HG02588 (cell line): ENCODE measurements around the gene FXYD3.

ENCODE experiments used
- ATAC-seq: cut with Tn5 transposase; IDR thresholded peaks from one replicate; pipeline ENCODE4 v1.9.1; 2021; ENCODE audit warnings: mild to moderate bottlenecking, moderate library complexity; ENCODE audit not compliant: unreplicated experiment

Gene FXYD3

DNA sequence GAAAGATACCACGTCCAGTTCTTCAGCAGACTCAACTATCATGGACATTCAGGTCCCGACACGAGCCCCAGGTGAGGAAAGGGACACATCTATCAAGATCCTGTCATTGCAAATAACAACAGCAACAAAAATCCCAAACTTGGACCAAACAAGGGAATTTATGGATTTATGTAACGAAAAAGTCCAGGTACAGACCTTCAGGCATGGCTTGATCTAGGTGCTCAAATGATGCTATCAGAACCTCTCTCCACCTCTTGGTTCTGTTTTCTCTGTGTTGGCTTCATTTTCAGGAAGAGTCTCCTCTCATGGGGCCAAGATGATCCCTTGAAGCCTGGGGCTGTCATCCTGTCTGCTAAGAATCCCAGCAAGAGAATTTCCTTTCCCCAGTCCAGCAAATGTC, 41.8 kb downstream of the FXYD3 start:
- ATAC-seq: no peak

DNA sequence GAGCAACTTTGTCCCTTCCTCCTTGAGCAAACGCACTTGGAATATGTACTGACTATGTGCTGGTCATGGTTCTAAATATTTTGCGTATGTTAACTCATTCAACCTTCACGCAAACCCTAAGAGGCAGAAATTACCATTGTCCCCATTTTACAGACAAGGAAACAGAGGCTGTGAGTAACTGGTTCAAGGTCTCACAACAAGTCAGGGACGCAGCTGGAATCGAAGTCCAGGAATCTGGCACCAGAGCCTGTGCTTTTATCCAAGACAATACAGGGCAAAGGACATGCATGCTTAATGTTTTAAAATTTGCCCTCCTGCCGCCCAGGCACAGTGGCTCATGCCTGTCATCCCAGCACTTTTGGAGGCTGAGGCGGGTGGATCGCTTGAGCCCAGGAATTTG, 44.0 kb downstream of the FXYD3 start:
- ATAC-seq: no peak

DNA sequence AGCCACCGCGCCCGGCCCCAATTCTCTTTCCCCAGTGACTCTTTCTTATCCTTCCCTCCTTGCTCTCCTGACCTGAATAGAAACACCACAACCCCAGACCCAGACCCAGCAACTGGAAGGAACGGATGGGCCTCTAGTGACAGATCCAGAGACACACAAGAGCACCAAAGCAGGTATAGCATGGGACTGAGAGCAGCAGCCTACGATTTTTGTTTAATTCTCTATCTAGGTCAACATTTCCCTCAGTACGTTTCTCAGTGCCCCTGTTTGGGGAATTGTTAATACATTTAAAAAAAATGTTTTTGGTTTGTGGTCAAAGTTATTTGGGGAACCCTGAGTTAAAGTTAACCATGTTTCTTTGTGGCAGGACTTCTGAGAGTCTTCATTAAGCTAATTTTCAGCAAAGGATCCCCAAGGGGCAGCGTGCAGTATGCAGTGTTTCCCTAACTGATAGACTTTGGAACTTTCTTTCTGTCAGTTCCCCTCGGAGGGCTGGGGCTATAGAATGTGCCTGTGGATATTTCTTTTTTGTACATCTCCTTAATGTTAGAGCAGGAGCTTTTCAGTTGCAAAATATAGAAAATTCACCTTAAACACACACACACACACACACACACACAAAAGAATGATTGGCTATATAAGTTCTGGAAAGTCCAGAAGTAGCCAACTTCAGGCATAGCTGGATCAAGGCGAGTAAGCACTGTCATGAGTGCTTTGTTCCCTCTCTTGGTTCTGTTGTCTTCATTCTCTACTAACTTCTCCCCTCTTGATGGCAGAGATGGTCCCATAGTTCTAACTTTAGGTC, 45.2 kb downstream of the FXYD3 start:
- no peak for ATAC-seq

DNA sequence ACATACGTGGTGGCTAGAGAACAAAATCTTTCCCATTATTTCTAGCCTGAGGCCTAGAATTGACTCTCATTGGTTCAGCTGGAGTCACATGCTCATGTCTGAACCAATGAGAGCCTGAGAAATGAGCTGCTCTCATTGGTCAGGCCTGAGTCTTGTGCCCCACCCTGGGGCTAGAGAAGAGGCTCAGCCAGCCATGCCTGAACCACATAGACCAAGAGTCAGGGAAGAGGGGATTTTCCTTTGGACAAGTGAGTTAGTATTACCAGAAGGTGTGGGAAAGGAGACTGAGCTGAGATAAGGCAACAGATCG, 45.8 kb downstream of the FXYD3 start:
- no peak for ATAC-seq

DNA sequence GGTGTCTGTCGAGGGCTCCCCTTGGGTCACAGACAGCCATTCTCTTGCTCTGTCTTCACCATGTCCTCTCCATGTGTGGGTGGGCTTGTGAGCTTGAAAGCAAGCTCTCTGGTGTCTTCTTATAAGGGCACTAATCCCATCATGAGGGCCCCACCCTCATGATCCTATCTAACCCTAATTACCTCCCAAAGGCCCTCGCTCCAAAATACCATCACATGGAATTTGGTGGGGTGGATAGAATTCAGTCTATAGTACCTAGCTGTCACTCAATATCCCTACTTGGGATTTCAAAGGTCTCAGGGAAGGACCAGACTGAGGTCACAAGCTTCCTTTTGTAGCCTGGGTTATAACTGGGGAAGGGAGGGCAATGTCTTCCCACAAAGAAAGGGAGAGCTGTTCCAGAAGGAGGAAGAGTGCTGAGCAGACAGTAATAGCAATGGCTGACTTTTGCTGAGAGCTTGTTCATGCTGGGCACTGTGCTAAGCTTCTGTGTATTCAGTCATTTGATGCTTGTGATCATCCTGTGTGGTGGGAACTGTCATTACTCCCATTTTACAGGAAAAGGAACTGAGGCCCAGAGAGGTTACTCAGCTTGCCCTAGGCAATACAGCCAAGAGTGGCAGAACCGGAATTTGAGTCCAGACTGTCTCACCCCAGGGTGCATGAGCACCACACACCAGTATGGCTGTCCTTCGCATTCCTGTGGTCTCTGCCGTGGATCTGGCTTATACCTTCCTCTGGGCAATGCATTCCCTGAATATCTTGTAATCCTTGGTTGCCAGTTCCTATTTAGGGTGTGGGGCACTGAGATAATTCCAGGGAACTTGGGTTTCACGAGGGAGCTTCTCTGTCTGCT, 47.1 kb downstream of the FXYD3 start:
- ATAC-seq: no peak

DNA sequence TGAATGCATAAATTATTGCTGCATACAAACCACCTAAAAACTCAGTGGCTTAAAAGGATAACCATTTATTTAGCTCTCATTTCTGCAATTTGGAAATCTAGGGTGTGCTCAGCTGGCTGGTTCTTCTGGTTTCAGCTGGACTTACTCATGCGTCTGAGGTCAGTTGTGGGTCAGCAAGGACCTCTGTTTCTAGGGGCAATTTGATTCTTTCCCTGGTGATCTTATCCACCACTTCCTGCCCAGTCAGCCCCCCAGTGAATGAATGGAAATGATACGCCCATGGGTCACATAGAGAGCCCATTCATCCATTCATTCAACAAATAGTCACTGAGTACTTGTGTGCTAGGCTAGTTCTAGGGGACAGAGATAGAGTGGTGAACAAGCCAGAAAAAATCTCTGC, 48.8 kb downstream of the FXYD3 start:
- ATAC-seq: no peak

DNA sequence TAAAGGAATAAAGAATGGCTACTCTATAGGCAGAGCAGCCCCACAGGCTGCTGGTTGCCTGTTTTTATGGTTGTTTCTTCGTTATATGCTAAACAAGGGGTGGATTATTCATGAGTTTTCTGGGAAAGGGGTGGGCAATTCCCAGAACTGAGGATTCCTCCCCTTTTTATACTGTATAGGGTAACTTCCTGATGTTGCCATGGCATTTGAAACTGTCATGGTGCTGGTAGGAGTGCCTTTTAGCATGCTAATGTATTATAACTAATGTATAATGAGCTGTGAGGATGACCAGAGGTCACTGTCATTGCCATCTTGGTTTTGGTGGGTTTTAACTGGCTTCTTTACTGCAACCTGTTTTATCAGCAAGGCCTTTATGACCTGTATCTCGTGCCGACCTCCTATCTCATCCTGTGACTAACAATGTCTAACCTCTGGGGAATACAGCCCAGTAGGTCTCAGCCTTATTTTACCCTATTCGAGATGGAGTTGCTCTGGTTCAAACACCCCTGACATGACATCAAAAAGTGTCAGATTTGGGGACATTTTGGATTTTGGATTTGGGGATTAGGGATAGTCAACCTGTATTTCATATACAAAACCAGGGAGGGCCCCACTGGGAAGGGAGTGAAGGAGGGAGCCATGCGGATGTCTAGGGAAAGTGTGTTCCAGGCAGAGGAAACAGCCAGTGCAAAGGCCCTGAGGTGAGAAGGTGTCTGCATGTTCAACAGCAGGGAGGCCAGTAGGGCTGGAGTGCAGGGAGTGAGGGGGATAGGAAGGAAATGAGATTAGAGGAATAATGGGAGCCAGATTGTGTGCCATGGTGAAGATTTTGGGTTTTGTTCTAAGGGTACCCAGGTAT, 49.8 kb downstream of the FXYD3 start:
- ATAC-seq: no peak

DNA sequence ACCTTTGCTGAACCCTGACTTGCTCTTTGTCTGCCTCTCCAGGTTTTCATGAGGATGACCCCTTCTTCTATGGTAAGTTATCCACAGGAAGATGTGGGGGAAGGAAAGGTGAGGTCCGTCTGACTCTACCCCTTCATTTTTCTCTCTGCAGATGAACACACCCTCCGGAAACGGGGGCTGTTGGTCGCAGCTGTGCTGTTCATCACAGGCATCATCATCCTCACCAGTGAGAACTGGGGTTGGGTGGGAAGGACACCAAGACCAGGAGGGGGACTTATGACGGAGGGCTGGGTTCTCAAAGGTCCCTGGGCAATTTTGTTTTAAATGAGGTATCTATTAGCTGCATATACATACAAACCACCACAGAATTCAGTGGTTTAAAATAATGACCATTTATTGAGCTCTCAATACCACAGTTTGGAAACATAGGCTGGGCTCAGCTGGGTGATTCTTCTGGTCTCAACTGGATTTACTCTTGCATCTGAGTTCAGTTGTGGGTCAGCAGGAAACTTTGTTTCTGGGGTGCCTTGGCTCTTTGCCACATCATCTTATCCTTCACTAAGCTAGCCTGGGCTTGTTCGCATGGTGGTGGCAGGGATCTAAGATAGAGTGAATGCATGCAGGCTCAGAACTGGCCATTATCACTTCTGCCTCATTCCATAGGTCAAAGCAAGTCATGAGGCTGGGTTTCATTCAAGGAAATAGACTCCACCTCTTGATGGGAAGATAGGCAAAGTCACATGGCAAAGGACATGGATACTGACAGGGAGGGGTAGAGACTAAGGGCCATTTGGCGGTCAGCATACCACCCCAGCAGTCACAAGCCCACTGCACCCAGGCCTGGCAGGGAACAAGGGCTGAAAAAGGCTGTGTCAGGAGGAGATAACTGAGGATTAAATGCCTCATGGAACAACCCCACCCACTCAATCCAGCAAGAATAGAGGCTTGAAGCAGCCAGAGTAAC, 50.8 kb downstream of the FXYD3 start:
- no peak for ATAC-seq

DNA sequence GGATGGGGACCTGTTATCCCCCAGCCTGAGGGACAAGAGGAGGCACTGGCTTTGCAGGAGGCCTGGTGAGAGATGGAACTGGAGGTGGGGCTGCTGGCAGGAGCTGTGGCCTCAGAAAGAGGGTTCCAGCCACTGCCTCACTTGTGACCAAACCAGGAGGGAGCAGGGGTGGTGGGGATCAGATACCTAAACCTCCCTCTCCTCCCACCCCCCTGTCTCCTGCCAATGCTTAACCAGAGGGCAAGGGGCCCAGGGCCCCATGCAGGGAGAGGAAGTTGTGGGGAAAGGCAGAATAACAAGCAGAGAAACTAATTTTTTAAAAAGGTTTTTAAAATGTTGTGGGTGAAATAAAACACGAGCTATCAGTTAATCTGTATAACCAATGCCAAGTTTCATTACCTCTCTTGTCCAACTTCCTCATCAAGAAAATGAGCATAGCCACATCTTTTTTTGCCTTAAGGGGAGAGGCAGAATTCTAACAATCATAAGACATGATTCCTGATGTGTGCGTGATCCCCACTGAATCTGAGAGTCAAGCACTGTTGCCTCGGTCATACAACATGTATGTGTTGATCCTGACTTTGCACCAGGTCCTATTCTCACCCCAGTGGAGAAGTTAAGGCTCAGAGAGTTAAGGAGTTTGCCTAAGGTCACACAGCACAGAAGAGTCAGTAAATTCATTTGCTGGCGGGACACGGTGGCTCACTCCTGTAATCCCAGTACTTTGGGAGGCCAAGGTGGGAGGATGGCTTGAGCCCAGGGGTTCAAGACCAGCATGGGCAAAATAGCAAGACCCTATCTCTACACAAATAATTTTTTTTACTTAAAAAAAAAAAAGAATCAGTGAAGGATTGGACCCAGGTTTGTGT, 51.9 kb downstream of the FXYD3 start:
- ATAC-seq: no peak

DNA sequence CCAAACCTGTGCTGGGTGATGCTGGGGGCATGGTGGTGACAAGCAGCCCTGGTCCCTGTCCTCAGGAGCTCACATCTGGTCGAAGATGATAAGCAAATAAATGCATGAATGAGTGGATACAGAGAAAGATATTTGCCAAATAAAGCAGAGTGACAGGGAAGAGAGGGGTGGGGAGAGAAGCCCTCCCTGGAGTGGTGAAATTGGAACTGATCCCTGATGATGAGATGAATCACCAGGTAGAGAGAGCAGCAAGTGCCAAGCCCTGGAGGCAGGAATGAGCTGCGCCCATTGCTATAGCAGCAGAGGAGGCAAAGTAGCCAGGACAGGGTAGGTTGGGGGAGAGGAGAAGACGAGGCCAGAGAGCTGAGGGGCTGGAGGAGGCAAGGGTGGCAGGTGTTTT, 52.6 kb downstream of the FXYD3 start:
- no peak for ATAC-seq

DNA sequence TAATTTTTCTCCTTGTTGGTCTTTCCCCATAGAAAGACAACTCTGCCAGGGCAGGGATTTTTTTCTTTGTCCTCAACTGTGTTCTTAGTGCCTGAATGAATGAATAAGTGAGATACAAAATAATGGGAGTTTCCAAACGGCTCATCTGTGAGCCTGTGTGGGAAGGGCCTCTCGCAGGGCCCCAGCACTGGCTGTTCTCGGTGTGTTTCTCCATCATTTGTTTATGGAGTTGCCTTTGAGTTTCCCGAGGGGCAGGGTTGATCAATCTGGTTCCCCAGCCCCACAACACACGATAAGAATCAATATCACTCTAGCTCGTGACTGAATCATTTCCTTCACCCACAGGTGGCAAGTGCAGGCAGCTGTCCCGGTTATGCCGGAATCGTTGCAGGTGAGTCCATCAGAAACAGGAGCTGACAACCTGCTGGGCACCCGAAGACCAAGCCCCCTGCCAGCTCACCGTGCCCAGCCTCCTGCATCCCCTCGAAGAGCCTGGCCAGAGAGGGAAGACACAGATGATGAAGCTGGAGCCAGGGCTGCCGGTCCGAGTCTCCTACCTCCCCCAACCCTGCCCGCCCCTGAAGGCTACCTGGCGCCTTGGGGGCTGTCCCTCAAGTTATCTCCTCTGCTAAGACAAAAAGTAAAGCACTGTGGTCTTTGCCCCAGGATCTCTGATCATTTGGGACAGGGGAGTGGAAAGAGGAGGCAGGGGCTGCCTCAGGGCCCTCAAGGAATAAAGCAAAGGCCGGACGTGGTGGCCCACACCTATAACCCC, 53.8 kb downstream of the FXYD3 start:
- ATAC-seq: no peak

DNA sequence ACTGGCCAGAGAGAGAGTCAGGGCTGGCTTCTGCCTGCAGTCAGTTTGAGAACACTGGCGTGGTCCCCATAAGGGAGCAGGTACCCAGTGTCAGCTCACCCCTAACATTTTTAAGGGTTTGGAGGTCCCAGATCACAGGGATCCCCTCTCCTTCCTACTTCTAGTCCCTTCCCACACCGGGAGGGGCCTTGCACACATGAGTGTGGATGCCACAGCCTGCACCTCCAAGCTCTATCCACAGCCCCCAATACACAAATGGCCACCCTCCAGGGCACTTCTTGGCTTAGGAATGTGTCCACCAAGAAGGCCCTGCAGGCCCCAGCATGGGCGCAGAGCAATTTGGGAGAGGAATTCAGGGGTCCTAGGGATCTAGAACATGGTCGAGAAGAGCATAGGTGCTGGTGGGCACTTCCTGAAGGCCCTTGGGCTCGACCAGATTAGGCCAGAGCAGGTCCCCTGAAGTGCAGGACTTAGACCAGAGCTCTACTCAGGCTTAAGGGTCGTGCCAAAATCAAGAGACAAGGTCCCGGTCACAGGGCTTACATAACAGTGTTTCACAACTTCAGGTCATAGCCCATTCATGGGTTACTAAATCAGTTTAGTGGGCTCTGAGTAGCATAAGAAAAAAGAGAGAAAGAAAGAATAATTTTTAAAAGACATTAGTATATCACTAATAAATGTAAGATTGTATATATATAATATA, 54.9 kb downstream of the FXYD3 start:
- ATAC-seq: no peak

DNA sequence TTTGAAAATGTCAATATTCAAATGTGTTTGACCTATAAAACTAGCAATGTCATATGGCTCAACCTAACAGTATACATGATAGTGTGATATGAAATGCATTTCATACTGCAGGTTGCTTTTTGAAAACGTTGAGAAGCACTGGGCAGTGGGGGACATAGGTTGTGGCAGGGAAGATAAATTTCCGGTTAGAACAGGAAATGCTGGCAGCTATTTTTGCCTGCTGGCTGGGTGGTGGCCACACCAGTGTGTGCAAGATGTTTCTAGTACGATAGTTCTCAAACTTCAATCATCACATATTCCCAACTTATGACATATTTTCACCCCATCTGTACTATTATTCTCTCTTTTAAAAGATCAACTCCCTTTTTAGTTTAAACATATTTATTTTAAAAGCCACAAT, 56.1 kb downstream of the FXYD3 start:
- no peak for ATAC-seq
